Right atrium auricular region (tissue), 2 donors: ENCODE results near the gene PANK2. TPM values are rescaled to one million over a fixed set of nuclear protein-coding genes. Genes with fewer than 3 reads are reported as not detected.

Experiments
- DNase-seq: peaks from one replicate; pipeline ENCODE4 v3.0.0-alpha.2; 2019; ENCODE audit warnings: low spot score
- H3K27ac ChIP-seq, 2 donors: fragments of 200-600 bp; sonication (generic); 1 replicate in 1 of 2; 2 replicates in 1 of 2; pipeline ENCODE4 v1.5.1; 2016 to 2019
- H3K27me3 ChIP-seq, 2 donors: fragments of 200-600 bp; sonication (generic); one replicate each; pipeline versions ENCODE4 v1.5.1 to v1.6.0; 2017 to 2019
- H3K36me3 ChIP-seq: fragments of 200-600 bp; sonication (generic); one replicate; pipeline ENCODE4 v1.5.1; 2016
- H3K4me1 ChIP-seq, 2 donors: fragments of 200-600 bp; sonication (generic); one replicate each; pipeline versions ENCODE4 v1.5.1 to v1.6.0; 2017 to 2019
- H3K4me3 ChIP-seq, 2 donors: fragments of 200-600 bp; sonication (generic); 1 replicate in 1 of 2; 2 replicates in 1 of 2; pipeline ENCODE4 v1.5.1; 2017 to 2019; ENCODE audit warnings: mild to moderate bottlenecking in 1 of 2, moderate library complexity in 1 of 2
- H3K9me3 ChIP-seq, 2 donors: fragments of 200-600 bp; sonication (generic); one replicate each; pipeline ENCODE4 v1.5.1; 2019
- CTCF ChIP-seq, 2 donors: fragments of 200-600 bp; sonication (generic); IDR thresholded peaks; one replicate each; pipeline ENCODE4 v1.5.1; 2019; ENCODE audit warnings: antibody characterized with exemption in 2 of 2
- total RNA-seq, 2 donors: library from RNA; depleted of rRNA; stranded (reverse); fragments of >200 nt; gene quantifications; one replicate each; pipeline ENCODE4 v1.1.0, GENCODE V29; 2016

PANK2 gene
- total RNA-seq, 2 donors from 2014 or later, result 15.5 to 19.5 TPM

GRCh38 chr20:3916364-3916763 lies 27.2 kb downstream of the PANK2 start:
- no peaks in the 10 kb centered on the region for H3K9me3 ChIP-seq
- H3K4me3 ChIP-seq, result no peak overlapping the region
- no peaks in the 10 kb centered on the region for H3K27me3 ChIP-seq
- H3K4me1 ChIP-seq, result peaks cover 0 to 25% of the 10 kb centered on the region in 2 donors
- no peak overlapping the region for H3K27ac ChIP-seq
- H3K36me3 ChIP-seq, result peaks cover 35% of the 10 kb centered on the region
- no peak for DNase-seq
- TF ChIP-seq CTCF (IDR thresholded peaks at IDR 0.05), result no peak

- DNase-seq, result no peak
- peaks cover 0 to 37% of the 10 kb centered on the region in 2 donors for H3K4me1 ChIP-seq
- H3K27me3 ChIP-seq, result no peaks in the 10 kb centered on the region
- H3K9me3 ChIP-seq, result no peaks in the 10 kb centered on the region
- no peak for TF ChIP-seq CTCF (IDR thresholded peaks at IDR 0.05)
- H3K27ac ChIP-seq, result no peak overlapping the region
- peaks cover 25% of the 10 kb centered on the region for H3K36me3 ChIP-seq
- H3K4me3 ChIP-seq, result no peak overlapping the region
These were observed 30.2 kb downstream of the PANK2 start for GRCh38 chr20:3919352-3919751.

GRCh38 chr20:3922223-3922982 lies 33.2 kb downstream of the PANK2 start:
- Histone ChIP-seq H3K36me3 (peaks cover 27% of the 10 kb centered on the region), H3K4me3 (no peak overlapping the region), H3K27ac (no peak overlapping the region), H3K9me3 (no peaks in the 10 kb centered on the region), H3K4me1 (peaks cover 0 to 35% of the 10 kb centered on the region in 2 donors), H3K27me3 (no peaks in the 10 kb centered on the region)
- DNase-seq, result no peak
- no peak for TF ChIP-seq CTCF (IDR thresholded peaks at IDR 0.05)

GRCh38 chr20:3922983-3923339 lies 33.8 kb downstream of the PANK2 start:
- H3K27ac ChIP-seq, result no peak overlapping the region
- no peak overlapping the region for H3K4me3 ChIP-seq
- no peaks in the 10 kb centered on the region for H3K9me3 ChIP-seq
- DNase-seq, result no peak
- H3K4me1 ChIP-seq, result peaks cover 0 to 40% of the 10 kb centered on the region in 2 donors
- peaks cover 27% of the 10 kb centered on the region for H3K36me3 ChIP-seq
- TF ChIP-seq CTCF (IDR thresholded peaks at IDR 0.05), result no peak
- no peaks in the 10 kb centered on the region for H3K27me3 ChIP-seq

- H3K4me1 ChIP-seq, result peaks cover 0 to 46% of the 10 kb centered on the region in 2 donors
- peaks cover 20% of the 10 kb centered on the region for H3K36me3 ChIP-seq
These were observed 34.6 kb downstream of the PANK2 start for GRCh38 chr20:3923818-3924217.

More at GRCh38 chr20:3923818-3924217, 34.6 kb downstream of the PANK2 start:
- no peak overlapping the region for H3K4me3 ChIP-seq
- no peak overlapping the region for H3K27ac ChIP-seq
- no peak for DNase-seq
- no peak for TF ChIP-seq CTCF (IDR thresholded peaks at IDR 0.05)
- no peaks in the 10 kb centered on the region for H3K27me3 ChIP-seq
- H3K9me3 ChIP-seq, result no peaks in the 10 kb centered on the region
